IPS-18a (cell line): ENCODE data around the gene MT1A.
"Not testable (repeated sequence)": the region's sequence is repeated elsewhere in the genome, so short reads cannot be mapped to it uniquely, and the experiment has no call there.

ENCODE experiments used
- H3K27ac ChIP-seq: one replicate; pipeline ENCODE4 v1.5.1; 2013; ENCODE audit warnings: low read length
- H3K27me3 ChIP-seq: one replicate; pipeline ENCODE4 v1.6.1; 2013; ENCODE audit warnings: mild to moderate bottlenecking, low read length; ENCODE audit not compliant: control insufficient read depth, insufficient read depth
- H3K36me3 ChIP-seq: one replicate; pipeline ENCODE4 v1.6.1; 2013; ENCODE audit warnings: low read depth, low read length; ENCODE audit not compliant: control insufficient read depth
- H3K4me1 ChIP-seq: one replicate; pipeline ENCODE4 v1.6.1; 2013; ENCODE audit warnings: low read depth, low read length; ENCODE audit not compliant: control insufficient read depth
- H3K4me3 ChIP-seq: one replicate; pipeline ENCODE4 v1.5.1; 2013; ENCODE audit warnings: low read length
- H3K9ac ChIP-seq: one replicate; pipeline ENCODE4 v1.6.1; 2013; ENCODE audit warnings: mild to moderate bottlenecking, low read length, moderate library complexity
- H3K9me3 ChIP-seq: one replicate; pipeline ENCODE4 v1.6.1; 2013; ENCODE audit warnings: low read depth, low read length; ENCODE audit not compliant: control insufficient read depth

The MT1A gene

GRCh38 chr16:56665286-56666261 lies 27.1 kb downstream of the MT1A start:
- H3K27me3 ChIP-seq, result peaks cover 97% of the 10 kb centered on the region
- H3K9me3 ChIP-seq, H3K27ac ChIP-seq, H3K4me1 ChIP-seq, H3K36me3 ChIP-seq, H3K4me3 ChIP-seq, H3K9ac ChIP-seq: not testable (repeated sequence)

- H3K4me1 ChIP-seq, result no peaks in the 10 kb centered on the region
- H3K27me3 ChIP-seq, result peaks cover 92% of the 10 kb centered on the region
- H3K9ac ChIP-seq, result no peak within 1 kb of the TSS
- H3K4me3 ChIP-seq, result peak within 1 kb of the TSS; percentile 48
- H3K27ac ChIP-seq, result no peak within 1 kb of the TSS
- H3K36me3 ChIP-seq, result no peaks in the 10 kb centered on the region
- no peaks in the 10 kb centered on the region for H3K9me3 ChIP-seq
These were observed 29.4 kb downstream of the MT1A start, which contains the start of gene MT1G for GRCh38 chr16:56667581-56668571. TSS of gene MT1G (minus strand) at chr16:56668065. CDS start at chr16:56667993, 72 bp downstream.

- peaks cover 85% of the 10 kb centered on the region for H3K27me3 ChIP-seq
- no peak within 1 kb of the TSS for H3K9ac ChIP-seq
- peaks cover under 1% of the 10 kb centered on the region for H3K4me1 ChIP-seq
- no peaks in the 10 kb centered on the region for H3K36me3 ChIP-seq
- H3K4me3 ChIP-seq, result no peak within 1 kb of the TSS
- no peak within 1 kb of the TSS for H3K27ac ChIP-seq
- no peaks in the 10 kb centered on the region for H3K9me3 ChIP-seq
These were observed 30.8 kb downstream of the MT1A start, which contains the start of gene MT1H for GRCh38 chr16:56669005-56669839. TSS of gene MT1H (plus strand) at chr16:56669814. CDS start at chr16:56669885, 71 bp downstream.

GRCh38 chr16:56669840-56670619 lies 31.6 kb downstream of the MT1A start:
- H3K27ac ChIP-seq, result no peak overlapping the region
- no peaks in the 10 kb centered on the region for H3K9me3 ChIP-seq
- H3K36me3 ChIP-seq, result no peaks in the 10 kb centered on the region
- no peak overlapping the region for H3K9ac ChIP-seq
- peaks cover 5% of the 10 kb centered on the region for H3K4me1 ChIP-seq
- no peak overlapping the region for H3K4me3 ChIP-seq
- peaks cover 77% of the 10 kb centered on the region for H3K27me3 ChIP-seq

- H3K4me3 ChIP-seq, result no peak overlapping the region
- no peak overlapping the region for H3K9ac ChIP-seq
- no peaks in the 10 kb centered on the region for H3K36me3 ChIP-seq
- peaks cover 80% of the 10 kb centered on the region for H3K27me3 ChIP-seq
- H3K4me1 ChIP-seq, result peaks cover 9% of the 10 kb centered on the region
- no peak overlapping the region for H3K27ac ChIP-seq
- no peaks in the 10 kb centered on the region for H3K9me3 ChIP-seq
These were observed 32.1 kb downstream of the MT1A start for GRCh38 chr16:56670620-56670934.

GRCh38 chr16:56671691-56672090 lies 33.2 kb downstream of the MT1A start:
- H3K27ac ChIP-seq, H3K36me3 ChIP-seq, H3K9me3 ChIP-seq, H3K4me3 ChIP-seq, H3K4me1 ChIP-seq, H3K9ac ChIP-seq: not testable (repeated sequence)
- H3K27me3 ChIP-seq, result peaks cover 76% of the 10 kb centered on the region

- not testable (repeated sequence) for H3K4me3 ChIP-seq, H3K9me3 ChIP-seq, H3K36me3 ChIP-seq, H3K4me1 ChIP-seq, H3K27ac ChIP-seq, H3K9ac ChIP-seq
- peaks cover 76% of the 10 kb centered on the region for H3K27me3 ChIP-seq
These were observed 33.7 kb downstream of the MT1A start for GRCh38 chr16:56672171-56672570.

- Histone ChIP-seq H3K4me1 (peaks cover 9% of the 10 kb centered on the region), H3K9ac (no peak overlapping the region), H3K27ac (no peak overlapping the region), H3K4me3 (no peak overlapping the region), H3K36me3 (no peaks in the 10 kb centered on the region), H3K27me3 (peaks cover 73% of the 10 kb centered on the region), H3K9me3 (no peaks in the 10 kb centered on the region)
These were observed 34.5 kb downstream of the MT1A start for GRCh38 chr16:56672761-56673536.

- no peak overlapping the region for H3K27ac ChIP-seq
- no peaks in the 10 kb centered on the region for H3K9me3 ChIP-seq
- H3K4me1 ChIP-seq, result peaks cover 9% of the 10 kb centered on the region
- no peak overlapping the region for H3K4me3 ChIP-seq
- H3K9ac ChIP-seq, result no peak overlapping the region
- peaks cover 64% of the 10 kb centered on the region for H3K27me3 ChIP-seq
- no peaks in the 10 kb centered on the region for H3K36me3 ChIP-seq
These were observed 35.5 kb downstream of the MT1A start for GRCh38 chr16:56673921-56674320.

GRCh38 chr16:56674570-56674969 lies 36.1 kb downstream of the MT1A start:
- H3K9me3 ChIP-seq, H3K27ac ChIP-seq, H3K4me3 ChIP-seq, H3K9ac ChIP-seq, H3K4me1 ChIP-seq, H3K36me3 ChIP-seq: not testable (repeated sequence)
- H3K27me3 ChIP-seq, result peaks cover 57% of the 10 kb centered on the region
